Parathyroid adenoma (tissue), 2 donors: Measurements from ENCODE around the gene CHST10.
"Not testable (repeated sequence)": the region's sequence is repeated elsewhere in the genome, so short reads cannot be mapped to it uniquely, and the experiment has no call there.

ENCODE experiments used
- H2AFZ ChIP-seq: fragments of 300-600 bp; sonication (generic); one replicate; pipeline ENCODE4 v1.7.0; 2017; ENCODE audit warnings: antibody characterized with exemption, mild to moderate bottlenecking
- H3K27ac ChIP-seq: fragments of 300-600 bp; sonication (generic); one replicate; pipeline ENCODE4 v1.7.0; 2017
- H3K27me3 ChIP-seq: fragments of 300-600 bp; sonication (generic); one replicate; pipeline ENCODE4 v1.7.0; 2017; ENCODE audit warnings: low read length; ENCODE audit not compliant: control insufficient read depth, insufficient read depth
- H3K36me3 ChIP-seq: fragments of 300-600 bp; sonication (generic); one replicate; pipeline ENCODE4 v1.7.0; 2017; ENCODE audit warnings: low read length; ENCODE audit not compliant: control insufficient read depth, insufficient read depth
- H3K4me1 ChIP-seq: fragments of 300-600 bp; sonication (generic); one replicate; pipeline ENCODE4 v1.7.0; 2017; ENCODE audit warnings: control low read depth
- H3K4me2 ChIP-seq: fragments of 300-600 bp; sonication (generic); one replicate; pipeline ENCODE4 v1.7.0; 2017; ENCODE audit warnings: low read length
- H3K4me3 ChIP-seq: fragments of 300-600 bp; sonication (generic); one replicate; pipeline ENCODE4 v1.7.0; 2017; ENCODE audit warnings: low read depth, low read length
- H3K79me2 ChIP-seq: fragments of 300-600 bp; sonication (generic); one replicate; pipeline ENCODE4 v1.7.0; 2017; ENCODE audit warnings: control low read depth
- H3K9ac ChIP-seq: fragments of 300-600 bp; sonication (generic); one replicate; pipeline ENCODE4 v1.7.0; 2017; ENCODE audit warnings: mild to moderate bottlenecking
- H3K9me3 ChIP-seq: fragments of 300-600 bp; sonication (generic); one replicate; pipeline ENCODE4 v1.7.0; 2017; ENCODE audit warnings: low read length; ENCODE audit not compliant: control insufficient read depth
- CTCF ChIP-seq: fragments of 300-600 bp; sonication (generic); IDR thresholded peaks from one replicate; pipeline ENCODE4 v1.7.0; 2017; ENCODE audit warnings: antibody characterized with exemption, mild to moderate bottlenecking
- donor health status: primary hyperparathyroidism.

Gene CHST10

GRCh38 chr2:100350661-100351185, 66.7 kb downstream of the CHST10 start:
- TF ChIP-seq CTCF: no peak

GRCh38 chr2:100345144-100345543, 72.3 kb downstream of the CHST10 start:
- H2AFZ ChIP-seq, H3K36me3 ChIP-seq, H3K4me3 ChIP-seq, H3K4me1 ChIP-seq, H3K27me3 ChIP-seq, H3K27ac ChIP-seq, H3K9me3 ChIP-seq, H3K9ac ChIP-seq, H3K4me2 ChIP-seq, H3K79me2 ChIP-seq: not testable (repeated sequence)

More at GRCh38 chr2:100350661-100351185, 66.7 kb downstream of the CHST10 start:
- no peaks in the 10 kb centered on the region for H3K9me3 ChIP-seq
- peak overlapping the region; percentile 66 for H2AFZ ChIP-seq
- no peak overlapping the region for H3K9ac ChIP-seq
- H3K27ac ChIP-seq: no peak overlapping the region
- H3K36me3 ChIP-seq: no peaks in the 10 kb centered on the region
- no peaks in the 10 kb centered on the region for H3K79me2 ChIP-seq
- no peaks in the 10 kb centered on the region for H3K4me1 ChIP-seq
- H3K4me2 ChIP-seq: no peak overlapping the region
- H3K27me3 ChIP-seq: no peaks in the 10 kb centered on the region
- H3K4me3 ChIP-seq: no peak overlapping the region

GRCh38 chr2:100344433-100344832, 73.0 kb downstream of the CHST10 start:
- no peaks in the 10 kb centered on the region for H3K36me3 ChIP-seq
- H3K4me2 ChIP-seq: no peak overlapping the region
- no peaks in the 10 kb centered on the region for H3K9me3 ChIP-seq
- no peaks in the 10 kb centered on the region for H3K27me3 ChIP-seq
- no peak overlapping the region for H3K4me3 ChIP-seq
- no peak overlapping the region for H3K27ac ChIP-seq
- H3K79me2 ChIP-seq: no peaks in the 10 kb centered on the region
- no peak overlapping the region for H3K9ac ChIP-seq
- no peak for TF ChIP-seq CTCF
- no peak overlapping the region for H2AFZ ChIP-seq
- H3K4me1 ChIP-seq: no peaks in the 10 kb centered on the region

GRCh38 chr2:100342466-100342865, 75.0 kb downstream of the CHST10 start:
- not testable (repeated sequence) for H3K4me1 ChIP-seq, H3K79me2 ChIP-seq, H3K27me3 ChIP-seq, H3K27ac ChIP-seq, H3K9me3 ChIP-seq, H3K4me2 ChIP-seq, H2AFZ ChIP-seq, H3K9ac ChIP-seq, H3K4me3 ChIP-seq, H3K36me3 ChIP-seq
